NOMO-1 (cell line): ENCODE results near the gene NADK2.

Source experiments
- DNase-seq, 2 experiments: peaks; one replicate each; lab custom pipeline; 2025; ENCODE audit not compliant: unreplicated experiment in 2 of 2; lab: John Stamatoyannopoulos, UW

Gene NADK2

GRCh38 chr5:36241631-36242533 is at the start of gene NADK2:
TSS of gene NADK2 (minus strand) at chr5:36241925. CDS start at chr5:36241798, 127 bp downstream.
- DNase-seq, result peak; percentile 100

GRCh38 chr5:36285837-36286615 is 44.3 kb upstream of the NADK2 start:
- no peak for DNase-seq

- peak in 1 of 2 experiments; percentile 54 for DNase-seq
Observed at GRCh38 chr5:36283775-36284174, 42.0 kb upstream of the NADK2 start.

- DNase-seq, result no peak
Observed at GRCh38 chr5:36281626-36282025, 39.9 kb upstream of the NADK2 start.

- no peak for DNase-seq
Observed at GRCh38 chr5:36279054-36279698, 37.5 kb upstream of the NADK2 start.

- DNase-seq, result peak in 1 of 2 experiments; percentile 25
Observed at GRCh38 chr5:36277521-36278176, 35.9 kb upstream of the NADK2 start.

GRCh38 chr5:36276864-36277263 is 35.1 kb upstream of the NADK2 start:
- no peak for DNase-seq

GRCh38 chr5:36273809-36274526 is 32.2 kb upstream of the NADK2 start:
- DNase-seq, result peak; percentile 76 to 95

GRCh38 chr5:36272136-36272690 is 30.5 kb upstream of the NADK2 start:
- no peak for DNase-seq

- no peak for DNase-seq
Observed at GRCh38 chr5:36270876-36271575, 29.3 kb upstream of the NADK2 start.

GRCh38 chr5:36270175-36270574 is 28.4 kb upstream of the NADK2 start:
- DNase-seq, result no peak

GRCh38 chr5:36269478-36269877 is 27.8 kb upstream of the NADK2 start:
- no peak for DNase-seq

GRCh38 chr5:36267905-36268304 is 26.2 kb upstream of the NADK2 start:
- no peak for DNase-seq

GRCh38 chr5:36264202-36264760 is 22.6 kb upstream of the NADK2 start:
- no peak for DNase-seq

- DNase-seq, result no peak
Observed at GRCh38 chr5:36261186-36261585, 19.5 kb upstream of the NADK2 start.

GRCh38 chr5:36253575-36253974 is 11.8 kb upstream of the NADK2 start:
- DNase-seq, result no peak

- no peak for DNase-seq
Observed at GRCh38 chr5:36252722-36253365, 11.1 kb upstream of the NADK2 start.

GRCh38 chr5:36251218-36251617 is 9.5 kb upstream of the NADK2 start:
- no peak for DNase-seq
